Ovary (tissue), 9 donors: Measurements from ENCODE around the gene AHRR. TPM values are rescaled to one million over a fixed set of nuclear protein-coding genes. Genes with fewer than 3 reads are reported as not detected.

Experiments used
- DNase-seq, 5 donors: peaks; one replicate each; pipeline ENCODE4 v3.0.0-alpha.2; 2019 to 2020
- H3K27ac ChIP-seq, 2 donors: fragments of 200-600 bp; one replicate each; pipeline versions ENCODE4 v1.5.1 to v1.8.0; 2019 to 2022
- H3K27me3 ChIP-seq: fragments of 200-600 bp; one replicate; pipeline ENCODE4 v1.8.0; 2022
- H3K36me3 ChIP-seq: fragments of 200-600 bp; sonication (generic); one replicate; pipeline ENCODE4 v1.5.1; 2019
- H3K4me1 ChIP-seq: one replicate; pipeline ENCODE4 v1.8.1; 2013; ENCODE audit warnings: mild to moderate bottlenecking, moderate library complexity; ENCODE audit not compliant: insufficient read depth
- H3K4me3 ChIP-seq: fragments of 200-600 bp; sonication (generic); one replicate; pipeline ENCODE4 v1.5.1; 2017
- H3K9me3 ChIP-seq, 2 donors: fragments of 200-600 bp in 1 of 2; sonication (generic) in 1 of 2; one replicate each; pipeline versions ENCODE4 v1.5.1 to v1.8.1; 2013 to 2019; ENCODE audit warnings: mild to moderate bottlenecking in 1 of 2, moderate library complexity in 1 of 2
- CTCF ChIP-seq, 3 donors: fragments of 450-650 bp in 2 of 3; fragments of 200-600 bp in 1 of 3; IDR thresholded peaks; one replicate each; pipeline versions ENCODE4 v1.5.1 to v1.8.0; 2016 to 2022; ENCODE audit warnings: antibody characterized with exemption in 3 of 3, mild to moderate bottlenecking in 1 of 3
- EP300 ChIP-seq: sonication (generic); formaldehyde crosslinking; IDR thresholded peaks from one replicate; pipeline ENCODE4 v1.6.1; 2017; ENCODE audit warnings: antibody characterized with exemption
- POLR2A ChIP-seq: fragments of 450-650 bp; IDR thresholded peaks from one replicate; pipeline ENCODE4 v1.6.1; 2017; ENCODE audit warnings: antibody characterized with exemption, mild to moderate bottlenecking, moderate library complexity
- WGBS, 3 donors: extraction: QIAGEN DNeasy Blood & Tissue Kit in 1 of 3; methylation state at CpG; one replicate each; pipeline versions ENCODE4 v1.1.5 to v1.1.7; 2013 to 2017; 5-methylcytosine and 5-hydroxymethylcytosine counted together
- intact Hi-C, 4 donors: fragments of 100-400 bp; cut with DNase I; formaldehyde crosslinking; loops; one replicate each; pipeline versions ENCODE4 v1.11.0 to v1.15.1; 2022 to 2023
- polyA plus RNA-seq, 2 donors: library from polyadenylated mRNA; stranded (reverse); fragments of 200-250 nt in 1 of 2; fragments of 350-450 nt in 1 of 2; fragmentation: Illumina TruSeq in 1 of 2; extraction: RNeasy Lipid Tissue Mini Kit (QIAGEN cat#74804) in 1 of 2; gene quantifications; one replicate each; pipeline ENCODE4 v1.2.3, GENCODE V29; 2013 to 2014
- total RNA-seq, 7 donors: library from RNA; depleted of rRNA in 2 of 7; stranded (reverse); fragments of >200 nt in 2 of 7; fragmentation: NEBNext Ultra II Directional in 3 of 7; extraction: Animal tissue kit (Norgen Biotek cat#: 25700) in 3 of 7; gene quantifications; one replicate each; pipeline versions ENCODE4 v1.1.0 to v1.2.4, GENCODE V29; 2016 to 2023
- donor health status: DM: no; HTN: no; CAD: no; lungs with moderate emphysema.
- donor health status: DM: no; HTN: no; CAD: no.
- donor health status: Bipolar disorder and iron deficiency.
- donor health status: DM: yes; HTN: yes; CAD: no.
- donor health status: DM: no; HTN: no; CAD: no.
- donor health status: DM: yes; HTN: yes; CAD: no.

Gene AHRR
- total and polyA plus RNA-seq, 9 donors, result 0.72 to 14.9 (median 2.0) TPM

- Histone ChIP-seq H3K27me3 (no peaks in the 10 kb centered on the region), H3K4me1 (peaks cover 14% of the 10 kb centered on the region), H3K4me3 (no peak overlapping the region), H3K27ac (no peak overlapping the region), H3K9me3 (no peaks in the 10 kb centered on the region), H3K36me3 (no peaks in the 10 kb centered on the region)
- no peak for TF ChIP-seq CTCF (IDR thresholded peaks at IDR 0.05)
- no peak for TF ChIP-seq POLR2A
- no peak for TF ChIP-seq EP300
- 86 to 93% (median 88%) methylated on average over 10 of the region's 10 CpGs for WGBS, 3 donors
- intact Hi-C loops, result loop anchor here in 1 of 4 donors (10.0 kb wide), 1 partner anchor 131 kb away; no protein-coding TSS in a partner anchor
- DNase-seq, result peak in 1 of 5 donors; percentile 10
These were observed 124.1 kb downstream of the AHRR start for GRCh38 chr5:445591-445990.

GRCh38 chr5:446066-446882 lies 124.8 kb downstream of the AHRR start:
- H3K36me3 ChIP-seq, result no peaks in the 10 kb centered on the region
- H3K4me3 ChIP-seq, result no peak overlapping the region
- TF ChIP-seq POLR2A, result no peak
- TF ChIP-seq CTCF (IDR thresholded peaks at IDR 0.05), result no peak
- no peak for TF ChIP-seq EP300
- intact Hi-C loops, result loop anchor here in 1 of 4 donors (10.0 kb wide), 1 partner anchor 131 kb away; no protein-coding TSS in a partner anchor
- H3K9me3 ChIP-seq, result no peaks in the 10 kb centered on the region
- 84 to 91% (median 85%) methylated on average over 19 of the region's 19 CpGs for WGBS, 3 donors
- H3K27ac ChIP-seq, result no peak overlapping the region
- H3K4me1 ChIP-seq, result peaks cover 14% of the 10 kb centered on the region
- no peaks in the 10 kb centered on the region for H3K27me3 ChIP-seq
- peak in 1 of 5 donors; percentile 10 for DNase-seq

GRCh38 chr5:446883-447263 lies 125.4 kb downstream of the AHRR start:
- intact Hi-C loops, result loop anchor here in 1 of 4 donors (10.0 kb wide), 1 partner anchor 132 kb away; no protein-coding TSS in a partner anchor
- Histone ChIP-seq H3K4me1 (peaks cover 14% of the 10 kb centered on the region), H3K36me3 (no peaks in the 10 kb centered on the region), H3K9me3 (peaks cover 0 to 3% of the 10 kb centered on the region in 2 donors), H3K27me3 (no peaks in the 10 kb centered on the region), H3K4me3 (no peak overlapping the region), H3K27ac (no peak overlapping the region)
- peak in 1 of 5 donors; percentile 10 for DNase-seq
- TF ChIP-seq CTCF (IDR thresholded peaks at IDR 0.05) (no peak), EP300 (no peak), POLR2A (no peak)
- WGBS, 3 donors, result 44 to 58% (median 57%) methylated on average over 7 of the region's 7 CpGs

GRCh38 chr5:447501-447900 lies 126.0 kb downstream of the AHRR start:
- Histone ChIP-seq H3K36me3 (no peaks in the 10 kb centered on the region), H3K27me3 (no peaks in the 10 kb centered on the region), H3K9me3 (peaks cover 0 to 3% of the 10 kb centered on the region in 2 donors), H3K4me1 (peaks cover 8% of the 10 kb centered on the region), H3K4me3 (no peak overlapping the region), H3K27ac (no peak overlapping the region)
- no peak for TF ChIP-seq EP300
- no peak for TF ChIP-seq CTCF (IDR thresholded peaks at IDR 0.05)
- no peak for TF ChIP-seq POLR2A
- intact Hi-C loops, result loop anchor here in 1 of 4 donors (10.0 kb wide), 1 partner anchor 133 kb away; no protein-coding TSS in a partner anchor
- DNase-seq, result peak in 2 of 5 donors; percentile 13 to 14
- 86 to 93% (median 93%) methylated on average over 21 of the region's 21 CpGs for WGBS, 3 donors
